T-helper 17 cell (primary cell): Measurements from ENCODE around the gene ARVCF. TPM values are rescaled to one million over a fixed set of nuclear protein-coding genes. Genes with fewer than 3 reads are reported as not detected.

Experiments
- ATAC-seq: fragments of 150-1000 bp; cut with Tn5 transposase; 2 replicates; pipeline ENCODE4 v1.10.0; 2021; ENCODE audit warnings: mild to moderate bottlenecking, moderate library complexity
- DNase-seq, 3 donors: peaks; one replicate each; pipeline versions ENCODE4 v3.0.0 to v3.0.0-alpha.2; 2020 to 2021
- H3K9me3 ChIP-seq: one replicate; pipeline ENCODE4 v1.7.0; 2013; ENCODE audit warnings: low read length, mild to moderate bottlenecking; ENCODE audit not compliant: control insufficient read depth, poor library complexity, severe bottlenecking
- H3K27ac Mint-ChIP-seq: one replicate; pipeline ENCODE4 v1.8.0; 2022; ENCODE audit warnings: mild to moderate bottlenecking, moderate library complexity, mixed read lengths
- H3K27me3 Mint-ChIP-seq: one replicate; pipeline ENCODE4 v1.8.0; 2022; ENCODE audit warnings: mixed read lengths
- H3K36me3 Mint-ChIP-seq: one replicate; pipeline ENCODE4 v1.8.0; 2022; ENCODE audit warnings: low read depth, mixed read lengths
- H3K4me1 Mint-ChIP-seq: one replicate; pipeline ENCODE4 v1.8.0; 2022; ENCODE audit warnings: mild to moderate bottlenecking, mixed read lengths
- H3K4me3 Mint-ChIP-seq: one replicate; pipeline ENCODE4 v1.8.0; 2022; ENCODE audit warnings: mild to moderate bottlenecking, moderate library complexity, mixed read lengths
- total RNA-seq, 4 donors: library from RNA in 2 of 4; stranded (reverse) in 2 of 4; gene quantifications; one replicate each; pipeline ENCODE4 v1.2.3 and lab custom pipeline; 2022 to 2026

ARVCF gene
- total RNA-seq, 2 donors from 2014 or later = 1.3 to 2.8 TPM

DNA sequence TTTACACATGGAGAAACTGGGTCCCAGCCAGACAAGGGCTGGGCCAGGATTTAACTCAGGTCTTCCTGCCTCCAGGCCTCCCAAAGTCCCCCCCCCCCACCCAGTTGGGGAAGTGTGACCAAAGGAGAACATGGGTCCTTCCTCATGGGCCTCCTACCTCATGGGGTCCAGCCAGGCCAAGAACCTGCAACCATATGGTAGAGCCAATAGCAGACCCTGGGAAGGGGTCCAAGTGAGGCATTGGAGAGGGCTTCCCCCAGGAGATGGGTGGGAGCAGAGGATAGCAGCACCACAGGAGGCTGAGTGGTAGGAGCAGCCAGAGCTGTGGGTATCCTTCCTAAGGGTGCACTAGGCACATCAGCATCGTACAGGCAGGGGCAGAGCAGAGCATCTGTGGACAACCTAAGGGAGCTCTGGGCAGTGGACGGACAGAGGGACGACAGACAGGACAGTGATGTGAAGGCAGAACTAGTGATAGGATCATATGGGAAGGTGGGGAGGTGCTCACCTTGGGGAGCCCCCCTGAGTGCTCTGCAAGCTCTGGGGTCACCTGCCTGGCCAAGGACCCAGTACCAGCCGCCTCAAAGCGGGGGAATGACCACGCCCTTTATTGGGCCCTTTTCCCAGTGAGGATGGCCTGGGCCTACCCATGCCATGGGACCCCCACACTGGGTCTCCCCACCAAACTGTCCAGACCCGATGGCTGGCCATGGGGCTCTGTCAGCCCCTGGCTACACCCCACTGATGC is 4.5 kb downstream of the ARVCF start:
- no peak for DNase-seq
- H3K4me3 Mint-ChIP-seq = no peak overlapping the region
- no peak overlapping the region for H3K27ac Mint-ChIP-seq

DNA sequence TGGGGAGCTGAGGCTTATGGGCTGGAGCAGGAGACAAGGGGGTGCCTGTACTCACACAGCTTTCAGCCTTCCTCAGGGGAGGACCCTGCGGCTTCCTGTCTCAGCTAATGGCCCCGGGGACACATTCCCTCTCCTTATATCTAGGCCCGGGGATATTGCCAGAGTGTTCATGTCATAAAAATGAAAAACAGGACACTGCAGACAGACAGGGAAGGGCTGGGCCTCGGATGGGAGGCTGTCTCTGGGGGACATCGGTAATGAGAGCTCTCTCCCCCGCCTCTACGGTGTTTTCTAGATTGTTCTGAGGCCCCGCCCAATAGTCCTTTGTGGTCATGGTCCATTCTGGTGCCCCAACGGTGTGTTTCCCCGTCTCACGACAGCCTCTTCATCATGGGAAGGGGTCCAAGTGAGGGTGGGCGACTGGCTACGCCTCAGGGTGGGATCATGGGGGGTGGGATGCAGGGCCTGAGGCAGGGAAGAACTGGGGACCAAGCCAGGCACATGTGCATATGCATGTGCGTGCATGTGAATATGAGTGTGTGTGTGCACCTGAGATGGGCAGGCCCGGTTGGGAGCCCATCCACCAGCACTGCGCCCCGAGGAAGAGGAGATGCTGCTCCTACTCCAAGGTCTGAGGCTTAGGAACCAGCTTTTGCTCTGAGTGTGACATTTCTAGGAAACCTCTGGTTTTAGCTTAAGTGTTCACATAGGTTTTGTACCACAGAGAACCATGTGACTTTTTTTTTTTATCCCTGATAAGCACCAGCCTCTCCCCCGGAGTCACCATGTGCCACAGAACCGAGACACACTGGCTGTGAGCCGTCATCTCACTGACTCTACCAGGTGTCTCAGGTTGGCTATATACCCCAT is 5.3 kb downstream of the ARVCF start:
- Mint-ChIP-seq H3K36me3 (no peaks in the 10 kb centered on the region), H3K27ac (no peak overlapping the region), H3K27me3 (peaks cover 6% of the 10 kb centered on the region), H3K4me3 (no peak overlapping the region), H3K4me1 (peaks cover 3% of the 10 kb centered on the region)
- ATAC-seq = no peak
- no peaks in the 10 kb centered on the region for H3K9me3 ChIP-seq
- DNase-seq = no peak

More for the DNA sequence above, 4.5 kb downstream of the ARVCF start:
- Mint-ChIP-seq H3K4me1 (peaks cover 6% of the 10 kb centered on the region), H3K27me3 (peaks cover 6% of the 10 kb centered on the region), H3K36me3 (no peaks in the 10 kb centered on the region)
- no peaks in the 10 kb centered on the region for H3K9me3 ChIP-seq
- no peak for ATAC-seq

DNA sequence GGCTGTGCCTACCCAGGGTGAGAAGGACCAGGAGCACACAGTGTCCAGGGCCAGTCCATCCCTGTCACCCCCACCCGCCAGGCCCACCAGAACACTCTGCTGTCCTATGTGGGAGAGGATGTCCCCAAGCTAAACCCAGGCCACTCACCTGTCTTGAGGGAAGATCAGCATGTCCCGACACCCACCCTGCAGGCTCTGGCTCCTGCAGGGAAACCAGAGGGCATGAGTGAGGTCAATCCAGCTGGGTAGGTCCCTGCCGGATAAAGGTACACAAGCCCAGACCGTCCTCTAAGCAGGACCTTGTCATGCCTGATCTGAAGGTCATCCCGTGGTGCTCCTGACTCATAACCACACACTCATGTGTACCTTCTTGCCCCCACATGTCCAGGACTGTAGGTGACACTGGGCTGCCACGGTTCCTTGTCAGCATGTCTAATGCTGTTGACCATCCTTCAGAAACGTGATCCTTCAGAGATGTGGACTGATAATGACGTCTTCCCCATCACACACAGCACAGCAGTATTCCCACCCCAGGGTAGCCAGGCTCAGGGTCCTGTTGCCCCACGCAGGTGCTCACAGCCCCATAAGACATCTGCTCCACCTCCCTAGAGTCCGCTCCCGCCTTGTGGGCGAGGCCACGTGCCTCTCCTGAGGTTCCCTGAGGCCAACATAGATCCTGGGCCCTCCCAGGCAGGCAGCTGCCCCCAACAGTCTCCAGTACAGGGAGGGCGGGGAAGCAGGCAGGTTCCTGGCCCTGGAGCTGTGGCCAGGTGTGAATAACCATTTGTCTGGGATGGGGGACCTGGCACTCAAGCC is 6.1 kb downstream of the ARVCF start:
- H3K27me3 Mint-ChIP-seq = peaks cover 6% of the 10 kb centered on the region
- H3K4me1 Mint-ChIP-seq = peaks cover 3% of the 10 kb centered on the region
- DNase-seq (no peak), ATAC-seq (no peak)
- no peaks in the 10 kb centered on the region for H3K9me3 ChIP-seq
- H3K36me3 Mint-ChIP-seq = no peaks in the 10 kb centered on the region
- H3K4me3 Mint-ChIP-seq = no peak overlapping the region
- no peak overlapping the region for H3K27ac Mint-ChIP-seq

DNA sequence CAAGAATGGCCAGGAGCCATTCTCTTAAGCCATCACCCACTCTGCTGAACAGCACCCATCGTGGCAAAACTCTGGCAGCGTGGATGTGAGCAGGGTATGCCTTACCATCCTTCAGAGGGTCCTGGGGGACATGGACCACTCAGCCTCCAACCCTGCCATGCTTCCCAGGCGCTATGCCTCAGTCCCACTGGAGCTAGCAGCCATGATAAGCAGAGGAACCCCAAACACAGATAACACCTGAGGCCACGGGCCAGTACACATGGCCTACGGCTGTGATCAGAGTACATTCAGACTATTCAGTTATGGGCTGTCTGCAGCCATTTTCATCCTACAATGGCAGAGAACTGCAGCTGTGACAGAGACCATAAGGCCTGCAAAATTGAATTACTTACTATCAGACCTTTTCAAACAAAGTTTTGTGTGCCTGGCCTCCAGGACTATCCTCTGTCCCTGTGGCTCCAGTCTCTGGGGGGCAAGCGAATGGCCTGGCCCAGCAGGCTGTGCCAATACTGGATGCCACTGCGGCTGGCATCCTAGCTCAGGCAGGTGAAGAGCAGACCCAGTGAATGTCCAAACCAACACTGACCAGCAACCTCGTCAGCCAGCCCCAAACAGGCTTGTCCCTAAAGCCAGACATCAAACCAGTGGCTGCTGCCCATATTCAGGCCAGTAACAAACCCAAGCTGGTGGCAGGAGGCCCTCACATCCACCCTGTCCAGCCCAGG is 6.9 kb downstream of the ARVCF start:
- H3K4me1 Mint-ChIP-seq = peaks cover 3% of the 10 kb centered on the region
- no peak overlapping the region for H3K27ac Mint-ChIP-seq
- H3K4me3 Mint-ChIP-seq = no peak overlapping the region
- H3K36me3 Mint-ChIP-seq = no peaks in the 10 kb centered on the region
- DNase-seq (no peak), ATAC-seq (no peak)
- H3K9me3 ChIP-seq = no peaks in the 10 kb centered on the region
- peaks cover 2% of the 10 kb centered on the region for H3K27me3 Mint-ChIP-seq

DNA sequence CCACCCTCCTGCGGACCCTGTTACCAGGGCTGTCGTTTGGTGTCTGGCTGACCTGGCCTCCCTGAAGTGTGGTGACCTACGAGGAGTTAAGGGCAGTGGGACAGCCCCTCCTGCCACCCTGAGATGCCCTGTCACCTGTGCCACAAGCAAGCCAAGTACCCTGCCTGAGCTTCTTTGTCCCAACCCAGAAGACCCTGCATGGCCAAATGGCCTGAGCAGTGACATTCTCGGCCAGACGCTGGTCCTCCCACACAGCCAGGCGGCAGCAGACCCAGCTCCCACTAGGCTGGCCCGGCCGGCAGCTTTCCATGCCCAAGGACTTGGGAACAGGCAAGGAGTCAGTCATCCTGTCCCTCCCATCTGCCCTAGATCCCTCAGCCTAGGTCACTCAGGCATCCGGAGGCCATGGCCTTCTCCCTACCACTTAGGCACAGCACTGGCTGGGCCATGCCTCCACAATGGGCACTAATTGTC is 7.6 kb downstream of the ARVCF start:
- H3K27me3 Mint-ChIP-seq = no peaks in the 10 kb centered on the region
- ATAC-seq = no peak

DNA sequence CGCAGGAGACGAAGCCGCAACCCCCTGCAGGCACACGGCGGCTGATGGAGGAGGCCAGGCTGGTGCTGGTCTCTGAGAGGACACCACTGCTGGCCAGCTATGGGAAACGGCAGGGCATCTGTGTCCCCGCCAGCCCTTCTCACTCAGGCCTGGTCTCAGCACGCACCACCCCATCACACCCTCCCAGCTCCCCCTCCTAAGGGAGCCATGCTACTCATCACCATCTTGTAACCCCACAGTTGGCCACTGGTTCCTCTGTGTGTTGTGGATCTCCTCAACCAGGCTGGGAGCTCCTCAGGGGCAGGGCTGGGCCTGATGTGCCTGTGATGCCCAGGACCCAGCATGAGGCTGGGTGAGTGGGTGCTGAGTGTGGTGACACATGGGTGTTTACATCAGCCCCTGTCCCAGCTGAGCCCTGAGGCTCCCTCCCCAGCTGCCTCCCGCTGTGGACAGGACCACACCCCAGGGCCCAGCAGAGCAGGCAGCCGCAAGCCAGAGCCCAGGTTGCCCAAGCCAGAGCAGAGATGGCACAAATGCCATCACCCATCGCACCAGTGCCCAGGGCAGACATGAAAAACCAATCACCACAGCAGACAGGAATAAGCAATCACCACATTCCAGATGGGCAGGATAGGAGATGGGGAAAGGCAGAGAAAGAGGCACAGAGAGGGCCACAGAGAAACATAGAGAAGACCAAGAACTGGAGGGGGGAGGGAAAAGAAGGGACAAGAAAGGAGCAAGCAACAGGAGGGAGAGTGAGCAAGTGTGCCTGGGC is 8.2 kb downstream of the ARVCF start:
- Mint-ChIP-seq H3K36me3 (no peaks in the 10 kb centered on the region), H3K27me3 (no peaks in the 10 kb centered on the region), H3K27ac (no peak overlapping the region), H3K4me1 (peaks cover 3% of the 10 kb centered on the region), H3K4me3 (no peak overlapping the region)
- ATAC-seq (no peak), DNase-seq (no peak)
- peaks cover under 1% of the 10 kb centered on the region for H3K9me3 ChIP-seq

More for the DNA sequence above, 7.6 kb downstream of the ARVCF start:
- no peaks in the 10 kb centered on the region for H3K36me3 Mint-ChIP-seq
- H3K27ac Mint-ChIP-seq = no peak overlapping the region
- no peak for DNase-seq
- peaks cover 3% of the 10 kb centered on the region for H3K4me1 Mint-ChIP-seq
- no peaks in the 10 kb centered on the region for H3K9me3 ChIP-seq
- H3K4me3 Mint-ChIP-seq = no peak overlapping the region

DNA sequence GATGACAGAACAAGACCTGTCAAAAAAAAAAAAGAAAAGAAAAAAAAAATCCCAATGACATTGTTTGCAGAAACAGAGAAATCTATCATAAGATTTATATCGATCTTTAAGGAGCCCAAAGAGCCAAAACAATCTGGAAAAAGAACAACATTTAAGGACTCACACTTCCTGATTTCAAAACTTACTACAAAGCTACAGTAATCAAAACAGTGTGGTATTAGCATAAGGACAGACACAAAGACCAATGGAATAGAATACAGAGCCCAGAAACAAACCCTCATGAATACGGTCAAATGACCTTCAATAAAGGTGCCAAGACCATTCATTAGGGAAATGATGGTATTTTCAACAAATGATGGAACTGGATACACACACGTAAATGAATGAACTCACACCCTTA is 12.2 kb downstream of the ARVCF start:
- no peak for ATAC-seq
- Mint-ChIP-seq H3K4me1 (peaks cover 3% of the 10 kb centered on the region), H3K4me3 (no peak overlapping the region), H3K36me3 (no peaks in the 10 kb centered on the region), H3K27ac (no peak overlapping the region), H3K27me3 (no peaks in the 10 kb centered on the region)
- no peak for DNase-seq
- H3K9me3 ChIP-seq = peaks cover 2% of the 10 kb centered on the region

DNA sequence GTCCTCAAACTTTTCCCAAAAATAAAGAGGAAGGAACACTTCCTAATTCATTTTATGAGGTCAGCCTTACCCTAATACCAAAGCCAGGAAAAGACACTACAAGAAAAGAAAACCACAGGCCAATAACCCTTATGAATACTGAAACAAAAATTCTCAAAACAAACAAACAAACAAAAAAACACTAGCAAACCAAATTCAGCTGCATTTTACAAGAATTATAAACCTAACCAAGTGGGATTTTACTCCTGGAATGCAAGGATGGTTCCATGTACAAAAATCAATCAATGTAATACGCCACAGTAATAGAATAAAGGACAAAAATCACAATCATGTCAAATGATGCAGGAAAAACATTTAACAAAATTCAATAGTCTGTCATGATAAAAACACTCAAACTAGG is 13.3 kb downstream of the ARVCF start:
- Mint-ChIP-seq H3K4me1 (no peaks in the 10 kb centered on the region), H3K27ac (no peak overlapping the region), H3K36me3 (no peaks in the 10 kb centered on the region), H3K4me3 (no peak overlapping the region), H3K27me3 (no peaks in the 10 kb centered on the region)
- ATAC-seq (no peak), DNase-seq (no peak)
- H3K9me3 ChIP-seq = peaks cover 2% of the 10 kb centered on the region

DNA sequence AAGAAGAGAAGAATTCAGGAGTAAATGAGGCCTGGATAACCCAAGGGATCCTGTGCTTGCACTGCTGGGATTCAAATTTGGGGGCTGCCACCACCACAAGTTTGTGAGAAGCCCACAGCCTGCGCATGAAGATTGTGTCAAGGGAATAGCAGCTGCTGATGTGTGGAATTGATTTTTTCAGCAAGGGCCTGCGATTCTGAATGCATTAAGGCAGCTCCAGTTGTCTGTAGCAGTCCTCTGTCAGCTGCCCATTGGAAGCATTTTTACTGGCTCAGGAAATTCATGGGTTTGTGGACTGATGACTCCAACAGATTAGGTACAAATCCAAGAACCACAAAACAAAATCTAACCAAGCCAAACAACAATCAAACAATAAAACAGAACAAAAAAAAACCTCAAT is 14.0 kb downstream of the ARVCF start:
- DNase-seq (no peak), ATAC-seq (no peak)
- no peak overlapping the region for H3K27ac Mint-ChIP-seq
- no peak overlapping the region for H3K4me3 Mint-ChIP-seq
- H3K36me3 Mint-ChIP-seq = no peaks in the 10 kb centered on the region
- H3K4me1 Mint-ChIP-seq = no peaks in the 10 kb centered on the region
- H3K9me3 ChIP-seq = peaks cover 2% of the 10 kb centered on the region
- H3K27me3 Mint-ChIP-seq = no peaks in the 10 kb centered on the region

DNA sequence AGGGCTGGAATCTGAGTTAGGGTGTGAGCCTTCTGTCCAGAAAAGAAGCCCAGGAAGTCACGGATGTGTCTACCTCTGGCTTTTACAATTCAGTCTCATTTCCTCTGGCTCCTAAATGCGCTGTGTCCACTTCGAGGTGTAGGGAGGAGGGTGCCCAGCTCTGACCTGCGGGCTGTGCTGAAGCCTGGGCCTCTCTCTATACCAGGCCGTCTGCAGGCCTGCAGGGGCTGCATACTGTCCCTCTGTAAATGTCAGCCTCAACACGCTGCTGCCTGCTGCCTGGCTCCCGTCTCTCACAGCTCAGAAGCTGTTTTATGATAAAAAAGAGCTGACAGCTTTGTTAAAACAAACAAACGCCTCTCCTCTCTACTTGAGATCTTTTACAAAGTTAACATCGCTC is 14.5 kb downstream of the ARVCF start:
- Mint-ChIP-seq H3K27me3 (no peaks in the 10 kb centered on the region), H3K27ac (no peak overlapping the region), H3K36me3 (no peaks in the 10 kb centered on the region), H3K4me1 (no peaks in the 10 kb centered on the region), H3K4me3 (no peak overlapping the region)
- ATAC-seq (no peak), DNase-seq (no peak)
- peaks cover 2% of the 10 kb centered on the region for H3K9me3 ChIP-seq

DNA sequence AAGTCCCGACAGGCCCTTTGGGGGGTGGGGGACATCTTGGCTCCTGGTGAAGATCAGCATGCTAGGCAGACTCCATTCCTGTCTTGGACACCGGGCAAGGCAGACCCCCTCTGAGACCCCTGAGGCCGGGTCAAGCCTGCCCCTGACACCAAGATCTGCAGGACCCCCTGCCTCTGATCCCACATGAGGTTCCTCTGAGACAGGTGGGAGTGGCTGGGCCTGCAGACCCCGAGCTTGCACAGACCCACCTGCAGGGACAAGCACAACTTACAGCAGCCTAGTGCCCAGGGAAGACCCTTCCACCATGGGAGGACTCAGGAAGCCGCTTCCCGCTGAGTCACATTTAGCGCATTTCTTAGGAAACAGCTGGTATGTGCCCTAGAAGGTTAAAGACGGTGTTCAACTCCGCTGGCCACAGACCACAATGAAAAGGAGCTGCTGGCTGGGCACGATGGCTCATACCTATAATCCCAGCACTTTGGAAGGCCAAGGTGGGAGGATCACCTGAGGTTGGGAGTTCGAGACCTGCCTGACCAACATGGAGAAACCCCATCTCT is 15.5 kb downstream of the ARVCF start:
- Mint-ChIP-seq H3K27ac (no peak overlapping the region), H3K36me3 (no peaks in the 10 kb centered on the region), H3K27me3 (no peaks in the 10 kb centered on the region), H3K4me3 (no peak overlapping the region), H3K4me1 (no peaks in the 10 kb centered on the region)
- peaks cover 2% of the 10 kb centered on the region for H3K9me3 ChIP-seq
- ATAC-seq (no peak), DNase-seq (no peak)
